ENCODE measurements around the gene AP1AR.
"Not testable (repeated sequence)": the region's sequence is repeated elsewhere in the genome, so short reads cannot be mapped to it uniquely, and the experiment has no call there.

AP1AR gene

GRCh38 chr4:112302320-112303274 is 71.0 kb downstream of the AP1AR start:
- Histone ChIP-seq H3K27ac (peak overlapping the region in 1 of 21 experiments; percentile 64), H3K4me3 (no peak overlapping the region)

DNA sequence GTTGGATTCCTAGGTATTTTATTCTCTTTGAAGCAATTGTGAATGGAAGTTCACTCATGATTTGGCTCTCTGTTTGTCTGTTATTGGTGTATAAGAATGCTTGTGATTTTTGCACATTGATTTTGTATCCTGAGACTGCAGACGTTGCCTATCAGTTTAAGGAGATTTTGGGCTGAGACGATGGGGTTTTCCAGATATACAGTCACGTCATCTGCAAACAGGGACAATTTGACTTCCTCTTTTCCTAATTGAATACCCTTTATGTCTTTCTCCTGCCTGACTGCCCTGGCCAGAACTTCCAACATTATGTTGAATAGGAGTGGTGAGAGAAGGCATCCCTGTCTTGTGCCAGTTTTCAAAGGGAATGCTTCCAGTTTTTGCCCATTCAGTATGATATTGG is 73.9 kb downstream of the AP1AR start:
- H3K27ac ChIP-seq, H3K4me3 ChIP-seq: not testable (repeated sequence)

- H3K4me3 ChIP-seq, result peak overlapping the region in 2 of 7 experiments; percentile 10 to 19
- not testable (repeated sequence) for H3K27ac ChIP-seq
Measured at GRCh38 chr4:112309263-112309791, 77.7 kb downstream of the AP1AR start.

- no peak overlapping the region for H3K27ac ChIP-seq
- H3K4me3 ChIP-seq, result no peak overlapping the region
Measured at GRCh38 chr4:112311516-112311915, 79.9 kb downstream of the AP1AR start.

DNA sequence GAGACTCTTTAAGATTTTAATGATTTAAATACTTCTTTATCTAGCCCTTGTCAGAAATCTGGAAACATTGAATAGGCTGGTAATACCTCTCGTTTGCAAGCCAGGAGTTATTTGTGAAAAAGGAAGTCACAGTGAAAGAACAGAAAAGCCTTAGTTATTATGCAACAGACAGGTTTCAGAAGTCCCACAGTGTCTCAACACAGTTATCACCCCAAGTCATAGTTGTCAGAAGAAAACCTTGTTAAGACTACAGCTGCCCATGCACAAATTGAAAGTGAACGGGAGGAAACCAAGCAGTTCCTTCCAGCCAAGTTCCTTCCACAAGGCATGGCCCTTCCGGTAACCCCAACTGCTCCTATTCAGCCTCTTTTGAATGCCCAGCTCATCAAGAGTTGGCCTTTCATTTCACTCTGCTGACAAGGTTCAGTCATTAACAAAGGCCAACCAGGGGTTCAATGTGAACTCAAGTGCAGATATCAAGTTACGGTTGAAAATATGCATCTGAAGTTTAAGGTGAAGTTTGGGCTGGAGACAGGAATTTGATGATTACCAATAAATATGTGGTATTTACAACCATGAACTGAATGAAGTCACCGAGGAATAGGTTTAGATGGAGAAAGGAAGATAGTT is 81.1 kb downstream of the AP1AR start:
- Histone ChIP-seq H3K27ac (no peak overlapping the region), H3K4me3 (no peak overlapping the region)

DNA sequence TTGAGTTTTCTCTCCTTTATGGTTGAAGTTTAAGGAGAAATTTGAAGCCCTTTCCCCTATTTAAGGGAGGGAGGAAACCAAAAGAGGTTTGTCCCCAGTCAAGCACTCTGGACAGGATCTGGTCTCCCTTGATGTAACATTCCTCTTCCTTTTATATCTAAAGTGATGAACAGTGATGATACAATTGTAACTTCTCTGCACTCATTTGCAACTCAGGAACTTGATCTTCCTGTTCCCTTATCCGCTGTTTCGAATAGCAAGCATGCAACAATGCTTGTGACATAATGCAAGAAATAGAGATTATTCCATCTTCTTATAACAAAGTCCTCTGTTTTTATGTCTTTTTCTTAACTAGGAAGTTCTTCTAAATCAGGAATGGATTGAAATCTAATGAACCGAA is 83.9 kb downstream of the AP1AR start:
- Histone ChIP-seq H3K4me3 (no peak overlapping the region), H3K27ac (no peak overlapping the region)

- Histone ChIP-seq H3K4me3 (no peak overlapping the region), H3K27ac (peak overlapping the region in 1 of 21 experiments; percentile 44)
Measured at GRCh38 chr4:112316360-112316759, 84.8 kb downstream of the AP1AR start.

- no peak overlapping the region for H3K4me3 ChIP-seq
- no peak overlapping the region for H3K27ac ChIP-seq
Measured at GRCh38 chr4:112318239-112319142, 86.9 kb downstream of the AP1AR start.
